ENCODE measurements around the gene CASP14.
"Not testable (repeated sequence)": the region's sequence is repeated elsewhere in the genome, so short reads cannot be mapped to it uniquely, and the experiment has no call there.

Gene CASP14, protein sequence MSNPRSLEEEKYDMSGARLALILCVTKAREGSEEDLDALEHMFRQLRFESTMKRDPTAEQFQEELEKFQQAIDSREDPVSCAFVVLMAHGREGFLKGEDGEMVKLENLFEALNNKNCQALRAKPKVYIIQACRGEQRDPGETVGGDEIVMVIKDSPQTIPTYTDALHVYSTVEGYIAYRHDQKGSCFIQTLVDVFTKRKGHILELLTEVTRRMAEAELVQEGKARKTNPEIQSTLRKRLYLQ

DNA sequence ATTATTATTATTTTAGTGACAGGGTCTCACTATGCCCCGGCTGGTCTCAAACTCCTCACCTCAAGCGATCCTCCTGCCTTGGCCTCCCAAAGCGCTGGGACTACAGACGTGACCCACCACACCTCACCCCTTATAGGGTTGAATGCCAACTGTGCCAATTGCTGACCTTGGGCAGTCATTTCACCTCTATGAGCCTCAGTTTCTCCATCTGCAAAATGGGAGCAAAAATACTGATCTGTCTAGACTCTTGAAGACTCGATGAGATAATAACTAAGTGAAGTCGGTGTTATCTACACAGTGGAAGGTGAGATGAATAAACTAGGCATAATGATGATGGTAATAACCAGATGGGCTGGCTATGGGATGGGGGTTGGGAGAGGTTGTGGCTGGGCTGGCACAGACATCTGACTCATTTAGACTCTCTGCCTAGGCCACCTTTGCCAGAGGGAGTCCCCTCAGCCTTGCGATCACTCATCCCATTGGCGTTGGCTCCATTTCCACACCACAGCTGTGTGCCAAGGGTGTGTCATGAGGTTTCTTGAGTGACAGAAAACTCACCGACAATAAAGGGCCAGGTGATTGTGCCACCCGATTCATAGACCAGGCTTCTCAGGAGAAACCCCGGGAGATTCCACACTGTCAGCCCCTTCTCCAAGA, at the start of gene CASP14:
TSS of gene CASP14 (plus strand) at position 596 of the 657 bp plus-strand sequence. CDS start 2,772 bp downstream, outside the sequence.
- no peak for DNase-seq

DNA sequence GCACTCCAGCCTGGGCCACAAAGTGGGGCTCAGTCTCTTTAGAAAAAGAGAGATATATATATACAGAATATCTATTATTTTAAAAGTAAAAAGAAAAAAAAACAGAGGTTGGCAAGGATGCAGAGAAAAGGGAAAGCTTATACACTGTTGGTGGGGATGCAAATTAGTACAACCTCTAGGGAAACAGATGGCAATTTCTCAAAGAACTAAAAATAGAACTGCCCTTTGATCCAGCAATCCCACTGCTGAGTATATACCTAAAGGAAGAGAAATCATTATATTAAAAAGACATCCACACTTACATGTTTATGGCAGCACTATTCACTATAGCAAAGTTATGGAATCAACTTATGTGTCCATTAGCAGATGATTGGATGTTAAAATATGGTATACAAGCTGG, 41.0 kb upstream of the CASP14 start:
- no peak for DNase-seq

DNA sequence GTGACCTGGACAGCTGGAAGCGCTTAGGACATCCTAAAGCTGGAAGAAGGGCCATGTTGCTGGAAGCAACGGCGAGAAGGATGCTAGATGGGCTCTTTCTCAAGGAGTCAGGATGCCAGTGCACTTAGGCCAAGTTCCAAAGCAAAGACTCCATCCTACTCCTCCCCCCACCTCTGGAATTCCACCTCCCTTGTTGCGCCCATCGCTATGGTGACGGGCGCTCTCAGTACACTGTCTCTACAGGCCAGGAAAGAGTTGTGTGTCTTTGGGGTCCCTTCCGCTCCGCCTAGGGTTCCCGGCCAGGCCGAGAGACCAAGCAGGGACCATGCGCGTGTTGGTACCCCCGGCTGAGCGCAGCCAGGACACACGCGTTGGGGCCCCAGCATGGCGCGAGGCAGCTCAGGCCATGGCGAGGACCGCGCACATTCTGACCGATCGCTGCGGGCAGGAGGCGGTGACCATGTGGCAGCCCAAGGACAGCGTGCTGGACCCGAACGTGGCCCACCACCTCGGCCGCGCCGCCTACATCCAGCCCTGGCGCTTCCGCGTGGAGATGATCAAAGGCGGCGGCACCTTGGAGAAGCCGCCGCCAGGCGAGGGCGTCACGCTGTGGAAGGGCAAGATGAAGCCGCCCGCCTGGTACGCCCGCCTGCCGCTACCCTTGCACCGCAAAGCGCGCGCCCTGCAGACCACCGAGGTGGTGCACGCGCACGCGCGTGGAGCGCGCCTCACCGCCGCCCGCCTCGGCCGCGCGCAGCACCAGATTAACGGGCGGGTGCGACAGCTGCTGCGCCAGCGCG, 38.6 kb upstream of the CASP14 start:
- no peak for DNase-seq

DNA sequence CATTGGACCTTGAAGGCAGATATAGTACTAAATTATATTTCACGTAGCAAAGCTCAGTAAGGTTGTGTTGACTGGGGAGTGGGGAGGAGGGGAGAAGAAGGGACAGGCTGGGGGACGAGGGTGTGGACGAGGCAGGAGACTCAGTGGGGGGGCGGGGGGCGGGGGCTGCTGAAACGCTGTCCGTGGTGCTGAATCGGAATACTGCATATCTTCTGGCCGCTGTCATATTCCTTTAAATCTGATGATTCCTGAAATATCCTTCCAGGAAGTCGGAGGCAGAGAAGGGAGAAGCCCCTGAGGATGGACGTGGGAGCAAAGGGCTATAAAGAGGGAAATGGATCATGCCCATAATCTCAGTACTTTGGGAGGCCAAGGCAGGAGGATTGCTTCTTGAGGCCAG, 34.7 kb upstream of the CASP14 start:
- no peak for DNase-seq

DNA sequence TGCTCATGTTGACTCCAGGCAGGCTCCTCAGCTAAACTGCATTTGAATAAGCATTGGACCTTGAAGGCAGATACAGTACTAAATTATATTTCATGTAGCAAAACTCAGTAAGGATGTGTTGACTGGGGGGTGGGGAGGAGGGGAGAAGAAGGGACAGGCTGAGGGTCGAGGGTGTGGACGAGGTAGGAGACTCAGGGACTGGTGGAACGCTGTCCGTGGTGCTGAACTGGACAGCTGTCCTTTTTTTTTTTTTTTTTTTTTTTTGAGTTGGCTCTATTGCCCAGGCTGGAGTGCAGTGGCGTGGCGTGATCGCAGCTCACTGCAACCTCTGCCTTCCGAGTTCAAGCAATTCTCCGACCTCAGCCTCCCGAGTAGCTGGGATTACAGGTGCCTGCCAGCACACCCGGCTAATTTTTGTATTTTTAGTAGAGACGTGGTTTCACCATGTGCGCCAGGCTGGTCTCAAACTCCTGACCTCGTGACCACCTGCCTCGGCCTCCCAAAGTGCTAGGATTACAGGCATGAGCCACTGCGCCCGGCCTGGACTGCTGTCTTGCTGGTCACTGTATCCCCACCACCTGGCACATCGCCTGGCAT, 33.2 kb upstream of the CASP14 start:
- peak; percentile 7 for DNase-seq

GRCh38 chr19:15018836-15019235, 30.4 kb upstream of the CASP14 start:
- not testable (repeated sequence) for DNase-seq

- DNase-seq, result no peak
Measured at GRCh38 chr19:15021286-15022007, 27.8 kb upstream of the CASP14 start.

- no peak for DNase-seq
Measured at GRCh38 chr19:15022752-15023151, 26.5 kb upstream of the CASP14 start.

DNA sequence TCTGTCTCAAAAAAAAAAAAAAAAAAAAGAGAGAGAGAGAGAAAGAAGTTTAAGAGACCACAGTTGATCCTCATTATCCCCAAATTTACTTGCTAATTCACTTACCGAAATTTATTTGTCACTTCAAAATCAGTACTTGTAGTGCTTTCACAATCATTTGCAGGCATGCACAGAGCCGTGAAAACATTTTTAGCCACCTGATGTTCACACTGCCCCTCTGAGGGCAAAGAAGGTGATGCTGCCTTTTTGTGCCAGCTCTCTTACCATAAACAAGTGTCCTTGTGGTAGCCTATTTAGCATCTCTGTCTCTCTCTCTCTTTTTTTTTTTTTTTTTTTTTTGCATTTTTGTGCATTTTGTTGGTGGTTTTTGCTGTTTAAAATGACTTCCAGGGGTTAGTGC, 24.1 kb upstream of the CASP14 start:
- no peak for DNase-seq

- DNase-seq, result no peak
Measured at GRCh38 chr19:15028490-15028889, 20.8 kb upstream of the CASP14 start.

- DNase-seq, result no peak
Measured at GRCh38 chr19:15031675-15032074, 17.6 kb upstream of the CASP14 start.

- DNase-seq, result no peak
Measured at GRCh38 chr19:15035795-15036311, 13.4 kb upstream of the CASP14 start.

DNA sequence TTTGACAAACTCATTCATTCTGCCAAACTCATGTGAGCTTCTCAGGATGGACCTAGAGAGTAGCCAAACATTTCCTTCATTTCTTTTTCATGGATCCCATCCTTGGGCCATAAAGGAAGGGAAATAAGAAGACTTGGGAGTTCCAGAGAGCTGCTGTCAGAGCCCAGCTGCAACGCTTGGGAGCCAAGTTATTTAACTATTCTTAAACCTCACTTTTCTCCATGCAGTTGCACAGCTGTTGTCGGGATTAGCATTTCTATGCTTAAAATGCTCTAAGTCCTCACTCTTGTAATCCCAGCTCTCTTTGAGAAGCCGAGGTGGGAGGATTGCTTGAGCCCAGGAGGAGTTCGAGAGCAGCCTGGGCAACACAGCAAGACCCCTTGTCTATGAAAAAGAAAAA, 11.7 kb upstream of the CASP14 start:
- no peak for DNase-seq

- no peak for DNase-seq
Measured at GRCh38 chr19:15038294-15038693, 11.0 kb upstream of the CASP14 start.

DNA sequence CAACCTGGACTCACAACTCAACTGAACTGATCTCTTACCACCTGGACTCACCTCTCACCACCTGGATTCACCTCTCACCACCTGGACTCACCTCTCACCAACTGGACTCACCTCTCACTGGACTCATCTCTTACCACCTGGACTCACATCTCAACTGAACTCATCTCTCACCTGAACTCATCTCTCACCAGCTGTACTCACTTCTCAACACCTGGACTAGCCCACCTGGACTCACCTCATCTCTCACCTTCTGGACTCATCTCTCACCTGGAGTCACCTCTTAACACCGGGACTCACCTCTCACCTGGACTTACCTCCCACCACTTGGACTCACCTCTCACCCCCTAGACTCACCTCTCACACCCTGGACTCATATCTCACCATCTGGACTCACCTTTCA, 7.3 kb upstream of the CASP14 start:
- no peak for DNase-seq

- no peak for DNase-seq
Measured at GRCh38 chr19:15042826-15043225, 6.5 kb upstream of the CASP14 start.

GRCh38 chr19:15045506-15045905, 3.8 kb upstream of the CASP14 start:
- no peak for DNase-seq

DNA sequence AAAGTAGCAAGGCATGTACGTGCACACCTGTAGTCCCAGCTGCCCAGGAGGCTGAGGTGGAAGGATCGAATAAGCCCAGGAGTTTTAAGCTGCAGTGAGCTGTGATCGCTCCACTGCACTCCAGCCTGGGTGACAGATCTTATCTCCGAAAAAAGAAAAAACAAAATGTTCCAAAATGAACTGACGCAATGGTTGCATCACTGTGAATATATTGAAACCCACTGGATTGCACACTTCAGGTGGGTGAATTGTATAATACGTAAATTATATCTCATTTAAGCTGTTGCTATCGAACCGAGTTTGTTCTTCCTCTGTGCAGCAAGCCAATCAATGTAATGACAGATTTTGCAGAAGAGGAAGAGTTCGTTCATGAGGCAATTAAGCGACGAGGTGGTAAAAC, 1.6 kb upstream of the CASP14 start:
- no peak for DNase-seq

DNA sequence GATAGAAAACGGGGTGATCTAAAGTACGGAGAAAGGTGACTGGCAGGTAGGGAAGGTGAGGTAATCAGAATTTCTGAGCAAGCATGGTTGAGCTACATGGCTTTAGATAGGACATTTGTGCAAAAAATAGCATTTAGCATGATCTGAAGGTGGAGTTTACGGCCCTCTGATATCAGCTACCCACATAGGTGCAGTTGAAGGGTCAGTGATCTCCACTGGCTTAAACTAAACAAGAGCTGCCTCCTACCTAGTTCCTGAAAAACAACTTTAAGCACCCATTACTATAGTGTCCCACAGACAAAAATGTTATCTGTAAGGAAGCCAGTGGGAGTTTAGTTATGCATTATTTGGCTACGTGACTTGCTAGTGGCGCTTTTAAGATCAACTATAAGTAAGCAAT, 1.2 kb upstream of the CASP14 start:
- DNase-seq, result no peak

DNA sequence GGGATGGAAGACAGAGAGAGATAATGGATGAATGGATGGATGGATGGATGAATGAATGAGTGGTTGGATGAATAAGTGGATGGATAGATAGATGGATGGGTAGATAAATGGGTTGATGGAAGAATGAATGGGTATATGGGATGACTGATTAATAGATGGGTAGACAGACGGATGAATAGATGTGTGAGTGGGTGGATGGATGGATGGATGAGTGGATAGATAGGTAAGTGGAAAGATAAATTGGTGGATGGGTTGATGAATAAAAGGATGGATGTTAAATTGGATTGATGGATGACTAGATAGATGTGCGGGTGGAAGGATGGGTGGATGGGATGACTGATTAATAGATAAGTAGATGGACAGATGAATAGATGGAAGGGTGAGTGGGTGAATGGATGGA, 1.4 kb downstream of the CASP14 start:
- DNase-seq, result no peak

- DNase-seq, result no peak
Measured at GRCh38 chr19:15062036-15062435, 12.8 kb downstream of the CASP14 start.

DNA sequence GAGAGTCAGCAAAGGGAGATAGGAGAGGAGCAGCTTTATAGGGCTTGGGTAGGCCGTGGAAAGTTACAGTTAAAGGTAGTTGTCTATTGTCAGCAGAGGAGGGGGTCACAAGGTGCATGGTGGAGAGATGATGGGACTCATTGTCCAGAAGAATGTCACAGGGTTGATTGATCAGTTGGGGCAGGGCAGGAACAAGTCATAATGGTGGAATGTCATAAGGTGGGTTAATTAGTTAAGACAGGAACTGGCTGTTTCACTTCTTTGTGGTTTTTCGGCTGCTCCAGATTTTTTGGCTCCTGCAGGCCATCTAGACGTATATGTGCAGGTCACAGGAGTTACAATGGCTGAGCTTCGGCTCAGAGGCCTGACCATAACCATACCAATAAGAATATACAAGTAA, 21.1 kb downstream of the CASP14 start:
- not testable (repeated sequence) for DNase-seq
